Stimulated activated CD8-positive, alpha-beta memory T cell treated with anti-CD3 and anti-CD28 coated beads, Interleukin-15, amount 100 ng/mL, for 1 hour (primary cell): ENCODE measurements around the gene FES.
"Not testable (repeated sequence)": the region's sequence is repeated elsewhere in the genome, so short reads cannot be mapped to it uniquely, and the experiment has no call there.

ENCODE experiments used
- DNase-seq: peaks from one replicate; pipeline ENCODE4 v3.0.0-alpha.2; 2020; ENCODE audit warnings: low read depth

FES gene

GRCh38 chr15:90883976-90884718 lies at the start of gene FES:
FES (plus strand) TSS chr15:90884504; CDS start chr15:90885046, 542 bp downstream.
- no peak for DNase-seq

- DNase-seq: no peak
Measured at GRCh38 chr15:90834626-90835025, 49.7 kb upstream of the FES start.

GRCh38 chr15:90836296-90836871 lies 47.9 kb upstream of the FES start:
- no peak for DNase-seq

GRCh38 chr15:90837094-90837493 lies 47.2 kb upstream of the FES start:
- no peak for DNase-seq

GRCh38 chr15:90838139-90838538 lies 46.2 kb upstream of the FES start:
- DNase-seq: peak; percentile 80

GRCh38 chr15:90838544-90838943 lies 45.8 kb upstream of the FES start:
- no peak for DNase-seq

GRCh38 chr15:90839187-90840071 lies 44.9 kb upstream of the FES start:
- DNase-seq: no peak

- no peak for DNase-seq
Measured at GRCh38 chr15:90840157-90840855, 44.0 kb upstream of the FES start.

- DNase-seq: no peak
Measured at GRCh38 chr15:90840954-90841353, 43.4 kb upstream of the FES start.

- no peak for DNase-seq
Measured at GRCh38 chr15:90844696-90845095, 39.6 kb upstream of the FES start.

- no peak for DNase-seq
Measured at GRCh38 chr15:90845201-90845949, 38.9 kb upstream of the FES start.

GRCh38 chr15:90849424-90849823 lies 34.9 kb upstream of the FES start:
- DNase-seq: not testable (repeated sequence)

GRCh38 chr15:90851114-90851513 lies 33.2 kb upstream of the FES start:
- DNase-seq: no peak

GRCh38 chr15:90851940-90852339 lies 32.4 kb upstream of the FES start:
- no peak for DNase-seq

GRCh38 chr15:90855139-90855538 lies 29.2 kb upstream of the FES start:
- DNase-seq: no peak

- DNase-seq: no peak
Measured at GRCh38 chr15:90857337-90857736, 27.0 kb upstream of the FES start.

GRCh38 chr15:90857883-90858443 lies 26.3 kb upstream of the FES start:
- DNase-seq: no peak

GRCh38 chr15:90859234-90860131 lies 24.8 kb upstream of the FES start:
- no peak for DNase-seq

GRCh38 chr15:90860450-90860849 lies 23.9 kb upstream of the FES start:
- DNase-seq: no peak
